GM18511 (cell line): Measurements from ENCODE around the gene ACCSL.

Experiments
- ATAC-seq: cut with Tn5 transposase; IDR thresholded peaks from one replicate; pipeline ENCODE4 v1.9.1; 2021; ENCODE audit warnings: mild to moderate bottlenecking, moderate library complexity; ENCODE audit not compliant: unreplicated experiment

ACCSL gene

GRCh38 chr11:44094260-44094868 is 46.6 kb downstream of the ACCSL start:
- ATAC-seq, result no peak

- peak; percentile 95 for ATAC-seq
These were observed 48.0 kb downstream of the ACCSL start, which contains the start of gene EXT2 for GRCh38 chr11:44095506-44096359. Gene EXT2, plus strand, starts transcription at chr11:44095678. Its CDS starts 12,035 bp downstream, at chr11:44107713.

GRCh38 chr11:44096360-44097185 is 48.8 kb downstream of the ACCSL start:
- no peak for ATAC-seq

- no peak for ATAC-seq
These were observed 50.0 kb downstream of the ACCSL start for GRCh38 chr11:44097821-44098220.

- no peak for ATAC-seq
These were observed 53.3 kb downstream of the ACCSL start for GRCh38 chr11:44101098-44101497.

- ATAC-seq, result no peak
These were observed 56.9 kb downstream of the ACCSL start for GRCh38 chr11:44104481-44105294.

GRCh38 chr11:44108260-44108659 is 60.5 kb downstream of the ACCSL start:
- ATAC-seq, result no peak
